Esophagus squamous epithelium (tissue), 5 donors: ENCODE results near the gene ZSWIM6. TPM values are rescaled to one million over a fixed set of nuclear protein-coding genes. Genes with fewer than 3 reads are reported as not detected.

Experiments
- DNase-seq: peaks from one replicate; lab custom pipeline; 2025; lab: John Stamatoyannopoulos, UW
- H3K27ac ChIP-seq, 4 donors: fragments of 200-600 bp; sonication (generic); one replicate each; pipeline ENCODE4 v1.5.1; 2016 to 2019; ENCODE audit warnings: mild to moderate bottlenecking in 1 of 4
- H3K27me3 ChIP-seq, 4 donors: fragments of 200-600 bp; sonication (generic); 1 replicate in 3 of 4; 2 replicates in 1 of 4; pipeline versions ENCODE4 v1.5.1 to v1.6.0; 2017 to 2021; ENCODE audit warnings: antibody characterized with exemption in 1 of 4
- H3K36me3 ChIP-seq, 3 donors: fragments of 200-600 bp; sonication (generic); one replicate each; pipeline ENCODE4 v1.5.1; 2016 to 2019
- H3K4me1 ChIP-seq, 3 donors: fragments of 200-600 bp; sonication (generic); one replicate each; pipeline ENCODE4 v1.5.1; 2017 to 2019
- H3K4me3 ChIP-seq, 4 donors: fragments of 200-600 bp; sonication (generic); 1 replicate in 3 of 4; 2 replicates in 1 of 4; pipeline ENCODE4 v1.5.1; 2016 to 2019; ENCODE audit warnings: mild to moderate bottlenecking in 2 of 4, moderate library complexity in 1 of 4
- H3K9me3 ChIP-seq, 3 donors: fragments of 200-600 bp; sonication (generic); one replicate each; pipeline ENCODE4 v1.5.1; 2016 to 2019
- POLR2A ChIP-seq, 4 donors: fragments of 450-650 bp; IDR thresholded peaks; one replicate each; pipeline ENCODE4 v1.6.1; 2017; ENCODE audit warnings: antibody characterized with exemption in 4 of 4, mild to moderate bottlenecking in 4 of 4, moderate library complexity in 3 of 4
- WGBS, 2 donors: methylation state at CpG; one replicate each; pipeline ENCODE4 v1.1.5; 2018; 5-methylcytosine and 5-hydroxymethylcytosine counted together
- intact Hi-C: fragments of 100-400 bp; cut with DNase I; formaldehyde crosslinking; loops from one replicate; pipeline ENCODE4 v1.15.0; 2022
- total RNA-seq, 4 donors: library from RNA; depleted of rRNA; stranded (reverse); fragments of >200 nt; gene quantifications; one replicate each; pipeline ENCODE4 v1.1.0, GENCODE V29; 2016
- TF ChIP-seq, protein P1 (sequence below), 6 experiments: fragments of 450-650 bp in 4 of 6; fragments of 200-600 bp in 2 of 6; sonication (generic) in 2 of 6; IDR thresholded peaks; one replicate each; pipeline ENCODE4 v1.5.1; 2016 to 2019; ENCODE audit warnings: antibody characterized with exemption in 6 of 6, mild to moderate bottlenecking in 4 of 6, moderate library complexity in 4 of 6
- donor health status: DM: yes; HTN: yes; CAD: no.

The ZSWIM6 gene
- total RNA-seq, 4 donors from 2014 or later, result 6.4 to 12.4 (median 8.8) TPM

DNA sequence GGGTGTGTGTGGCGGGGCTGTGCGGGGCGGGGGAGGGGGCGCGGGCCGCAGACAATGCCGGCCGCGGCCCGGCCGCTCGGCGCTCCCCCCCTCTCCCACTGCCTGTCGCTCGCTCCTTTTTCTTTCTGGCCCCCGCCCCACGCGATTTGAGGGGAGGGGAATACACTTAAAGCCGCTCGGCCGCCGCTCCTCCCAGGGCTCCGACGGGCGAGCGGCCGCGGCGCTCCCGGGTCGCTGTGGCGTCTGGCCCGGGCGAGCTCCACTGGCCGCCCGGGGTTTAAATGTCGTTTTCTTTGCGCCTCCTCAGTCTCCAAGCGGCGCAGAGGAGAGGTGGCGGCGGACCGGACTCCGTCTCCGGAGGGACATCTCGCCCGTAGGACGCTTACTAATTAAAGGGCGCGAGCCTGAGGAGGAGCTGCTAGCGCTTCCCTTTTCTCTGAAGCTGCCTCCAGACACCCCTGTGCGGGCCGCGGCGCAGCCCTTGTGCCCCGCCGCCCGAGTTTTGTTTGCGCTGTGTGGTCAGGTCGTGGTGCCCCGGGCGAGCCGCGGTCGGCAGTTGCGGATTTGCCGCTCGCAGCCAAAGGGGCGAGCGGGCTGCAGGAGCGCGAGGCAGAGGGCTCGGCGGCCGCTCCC is 1.4 kb downstream of the ZSWIM6 start:
- Histone ChIP-seq H3K4me1 (peaks cover 19 to 53% (median 30%) of the 10 kb centered on the region in 3 donors), H3K27ac (peak overlapping the region; percentile 94 to 98 (median 97)), H3K27me3 (no peaks in the 10 kb centered on the region), H3K9me3 (no peaks in the 10 kb centered on the region), H3K4me3 (peak overlapping the region; percentile 94 to 99 (median 98)), H3K36me3 (no peaks in the 10 kb centered on the region)
- WGBS, 2 donors, result 0% methylated on average over 7 to 8 of the region's 75 CpGs
- intact Hi-C loops, result loop anchor here (5.0 to 10.0 kb wide), 2 partner anchors 81 to 171 kb away; partner anchors contain the start of gene SMIM15
- DNase-seq, result no peak
- TF ChIP-seq POLR2A (IDR thresholded peaks at IDR 0.05), result no peak
- TF ChIP-seq, protein P1, sequence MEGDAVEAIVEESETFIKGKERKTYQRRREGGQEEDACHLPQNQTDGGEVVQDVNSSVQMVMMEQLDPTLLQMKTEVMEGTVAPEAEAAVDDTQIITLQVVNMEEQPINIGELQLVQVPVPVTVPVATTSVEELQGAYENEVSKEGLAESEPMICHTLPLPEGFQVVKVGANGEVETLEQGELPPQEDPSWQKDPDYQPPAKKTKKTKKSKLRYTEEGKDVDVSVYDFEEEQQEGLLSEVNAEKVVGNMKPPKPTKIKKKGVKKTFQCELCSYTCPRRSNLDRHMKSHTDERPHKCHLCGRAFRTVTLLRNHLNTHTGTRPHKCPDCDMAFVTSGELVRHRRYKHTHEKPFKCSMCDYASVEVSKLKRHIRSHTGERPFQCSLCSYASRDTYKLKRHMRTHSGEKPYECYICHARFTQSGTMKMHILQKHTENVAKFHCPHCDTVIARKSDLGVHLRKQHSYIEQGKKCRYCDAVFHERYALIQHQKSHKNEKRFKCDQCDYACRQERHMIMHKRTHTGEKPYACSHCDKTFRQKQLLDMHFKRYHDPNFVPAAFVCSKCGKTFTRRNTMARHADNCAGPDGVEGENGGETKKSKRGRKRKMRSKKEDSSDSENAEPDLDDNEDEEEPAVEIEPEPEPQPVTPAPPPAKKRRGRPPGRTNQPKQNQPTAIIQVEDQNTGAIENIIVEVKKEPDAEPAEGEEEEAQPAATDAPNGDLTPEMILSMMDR (IDR thresholded peaks at IDR 0.05), result no peak

DNA sequence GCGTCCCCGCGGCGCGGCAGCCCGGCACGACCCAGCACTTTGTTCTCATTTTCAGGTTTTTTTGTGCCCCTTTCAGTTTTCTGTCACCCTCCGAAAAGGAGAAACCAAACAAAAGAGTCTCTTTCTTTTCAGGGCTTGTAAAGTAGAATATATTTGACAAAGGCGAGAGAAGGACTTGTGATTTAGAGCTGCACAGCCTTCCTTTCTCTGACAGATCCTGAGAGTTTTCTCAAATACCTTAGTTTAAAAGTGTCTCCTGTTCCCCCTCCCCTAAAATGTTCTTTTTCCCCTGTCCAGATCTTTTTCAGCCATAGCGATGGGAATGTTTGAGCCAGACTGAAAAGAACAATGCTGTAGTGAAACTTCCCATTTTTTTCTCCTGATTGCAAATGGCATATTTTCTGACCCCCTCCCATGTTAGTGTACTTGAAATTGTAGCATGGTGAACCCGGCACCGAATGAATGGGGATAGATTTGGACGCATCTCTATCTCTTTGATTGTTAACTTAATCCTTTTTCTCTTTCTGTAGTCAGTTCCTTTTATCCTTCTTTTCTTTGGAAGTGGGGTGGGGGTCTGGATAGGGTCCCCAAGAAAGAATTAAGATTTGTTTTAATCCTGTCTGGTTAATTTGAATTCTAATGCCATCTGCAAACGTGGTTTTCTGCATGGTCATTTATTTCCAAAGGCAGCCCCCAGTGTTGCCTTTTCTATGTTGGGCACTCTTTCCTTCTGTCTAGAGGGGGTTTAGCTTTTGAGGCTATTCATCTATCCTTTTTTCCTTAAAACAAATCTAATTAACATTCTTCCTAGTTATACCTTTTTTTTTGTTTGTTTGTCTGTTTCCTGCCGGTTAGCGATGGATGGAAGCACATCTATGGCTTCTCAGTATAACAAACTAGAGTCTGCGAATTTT is 2.2 kb downstream of the ZSWIM6 start:
- intact Hi-C loops, result loop anchor here (5.0 to 10.0 kb wide), 2 partner anchors 81 to 172 kb away; partner anchors contain the start of gene SMIM15
- no peak for DNase-seq

DNA sequence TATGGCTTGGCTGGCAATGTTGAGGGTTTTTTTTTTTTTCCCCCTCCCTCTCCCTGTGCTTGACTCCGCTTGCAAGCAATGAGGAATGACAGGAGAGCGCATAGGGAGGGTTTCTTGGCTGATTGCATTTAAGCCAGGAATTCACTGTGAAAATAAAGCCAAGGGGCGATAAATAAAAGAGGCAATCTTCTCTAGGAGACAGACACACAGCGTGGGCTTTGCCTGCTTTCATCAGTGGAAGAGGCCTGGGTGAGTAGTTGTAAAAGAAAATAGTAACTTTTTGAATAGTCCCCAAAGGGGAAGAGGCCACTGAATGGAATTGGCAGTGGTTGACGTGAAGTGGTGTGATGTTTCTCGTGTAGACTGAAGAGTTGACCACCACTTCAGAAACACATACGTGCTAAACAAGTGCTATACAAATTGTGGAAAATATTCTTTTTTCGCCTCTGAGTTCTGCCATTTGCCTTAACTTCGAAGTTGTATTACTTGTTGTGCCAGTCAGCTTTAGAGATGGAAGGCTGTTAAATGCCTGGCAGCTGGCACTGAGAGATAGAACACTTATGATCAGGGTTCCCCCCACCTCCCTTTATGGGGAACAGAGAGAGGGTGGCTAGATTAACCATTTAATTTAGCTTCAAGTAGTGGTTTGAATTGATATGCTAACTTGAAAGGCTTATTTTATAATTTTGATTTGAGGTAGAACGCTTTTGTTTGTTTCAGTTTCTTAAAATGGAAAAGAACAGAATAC is 3.0 kb downstream of the ZSWIM6 start:
- H3K4me1 ChIP-seq, result peaks cover 10 to 37% (median 15%) of the 10 kb centered on the region in 3 donors
- peak overlapping the region in 2 of 4 donors; percentile 11 to 98 for H3K27ac ChIP-seq
- 42 to 46% methylated on average over 8 to 10 of the region's 10 CpGs for WGBS, 2 donors
- H3K9me3 ChIP-seq, result no peaks in the 10 kb centered on the region
- TF ChIP-seq, protein P1 (IDR thresholded peaks at IDR 0.05), result no peak
- no peak for TF ChIP-seq POLR2A (IDR thresholded peaks at IDR 0.05)
- no peaks in the 10 kb centered on the region for H3K27me3 ChIP-seq
- no peak for DNase-seq
- H3K4me3 ChIP-seq, result peak overlapping the region in 3 of 4 donors; percentile 94 to 99 (median 98)
- no peaks in the 10 kb centered on the region for H3K36me3 ChIP-seq
- intact Hi-C loops, result loop anchor here (5.0 to 10.0 kb wide), 2 partner anchors 80 to 173 kb away; partner anchors contain the start of gene SMIM15

More for the DNA sequence above, 2.2 kb downstream of the ZSWIM6 start:
- TF ChIP-seq, protein P1 (IDR thresholded peaks at IDR 0.05), result no peak
- TF ChIP-seq POLR2A (IDR thresholded peaks at IDR 0.05), result no peak
- peak overlapping the region; percentile 94 to 99 (median 98) for H3K4me3 ChIP-seq
- H3K27ac ChIP-seq, result peak overlapping the region; percentile 94 to 98 (median 97)
- H3K9me3 ChIP-seq, result no peaks in the 10 kb centered on the region
- H3K36me3 ChIP-seq, result no peaks in the 10 kb centered on the region
- 11% methylated on average over 17 of the region's 17 CpGs for WGBS, 2 donors
- H3K27me3 ChIP-seq, result no peaks in the 10 kb centered on the region
- H3K4me1 ChIP-seq, result peaks cover 18 to 46% (median 23%) of the 10 kb centered on the region in 3 donors

DNA sequence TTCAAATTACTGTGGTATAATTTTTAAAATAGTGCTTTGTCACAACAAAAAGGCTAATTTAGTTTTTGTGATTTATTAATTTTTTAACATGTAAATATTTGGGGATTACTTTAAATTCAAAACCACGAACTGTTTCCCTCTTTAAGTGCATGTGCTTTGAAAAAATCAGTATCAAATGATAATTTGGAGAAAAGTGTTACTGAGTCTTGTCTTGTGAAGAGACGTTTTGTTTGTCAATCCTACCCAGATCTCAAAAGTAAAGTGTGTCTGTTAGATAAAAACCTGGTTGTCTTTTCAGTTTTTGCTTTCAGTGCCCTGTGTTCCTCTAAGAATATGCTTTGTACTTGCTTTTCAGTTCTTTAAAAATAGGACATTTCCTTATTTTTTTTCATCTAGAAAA is 7.7 kb downstream of the ZSWIM6 start:
- no peak for DNase-seq
- H3K27ac ChIP-seq, result no peak overlapping the region
- no peaks in the 10 kb centered on the region for H3K36me3 ChIP-seq
- 64 to 75% methylated on average over 2 of the region's 2 CpGs for WGBS, 2 donors
- H3K27me3 ChIP-seq, result no peaks in the 10 kb centered on the region
- H3K4me3 ChIP-seq, result no peak overlapping the region
- intact Hi-C loops, result loop anchor here (10.0 kb wide), 1 partner anchor 75 kb away; no protein-coding TSS in a partner anchor
- no peak for TF ChIP-seq POLR2A (IDR thresholded peaks at IDR 0.05)
- TF ChIP-seq, protein P1 (IDR thresholded peaks at IDR 0.05), result no peak
- peaks cover 6 to 43% (median 30%) of the 10 kb centered on the region in 3 donors for H3K4me1 ChIP-seq
- H3K9me3 ChIP-seq, result no peaks in the 10 kb centered on the region
